GM19023 (cell line): ENCODE results near the gene ALG10B.

Experiments
- ATAC-seq: cut with Tn5 transposase; IDR thresholded peaks from one replicate; pipeline ENCODE4 v1.9.1; 2021; ENCODE audit warnings: mild to moderate bottlenecking, moderate library complexity; ENCODE audit not compliant: unreplicated experiment

Gene ALG10B

DNA sequence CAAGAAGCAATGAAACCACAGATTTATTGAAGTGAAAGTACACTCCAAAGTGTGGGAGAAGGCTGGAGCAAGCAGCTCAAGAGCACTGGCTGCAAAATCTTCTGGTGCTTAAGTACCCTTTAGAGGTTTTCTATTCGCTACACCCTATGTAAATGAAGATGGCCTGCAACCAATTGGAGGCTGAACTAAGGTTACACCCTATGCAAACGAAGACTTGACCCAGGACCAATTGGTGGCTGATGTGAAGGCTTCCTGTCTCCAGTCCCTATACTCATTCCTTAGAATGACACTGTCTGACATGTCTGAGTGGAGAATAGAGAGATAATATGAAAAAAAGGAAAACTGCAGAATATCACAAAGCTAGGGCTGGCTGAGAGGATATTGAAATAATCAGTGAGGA is 57.2 kb downstream of the ALG10B start:
- no peak for ATAC-seq

DNA sequence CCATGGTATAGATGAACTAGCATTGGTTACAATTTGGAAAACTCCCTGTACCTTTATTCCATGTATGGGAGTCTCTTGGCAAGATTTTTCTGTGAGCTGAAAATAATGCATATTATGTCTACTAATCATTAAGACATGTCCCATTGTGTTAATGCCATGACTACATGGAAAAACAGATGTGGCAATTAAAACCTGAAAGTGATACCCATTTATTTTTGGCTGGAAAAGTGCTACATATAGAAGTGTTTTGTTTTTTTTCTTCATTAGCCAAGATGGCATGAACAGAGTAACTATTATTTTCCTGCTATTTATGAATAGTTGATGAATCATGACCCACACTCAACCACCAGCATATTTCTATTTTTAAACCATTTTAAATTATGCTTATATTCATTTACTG is 58.2 kb downstream of the ALG10B start:
- no peak for ATAC-seq
